ENCODE measurements around the gene CALCA.
A peak's percentile ranks its signal among the peaks of the same experiment; 100 is the strongest.

The CALCA gene, protein sequence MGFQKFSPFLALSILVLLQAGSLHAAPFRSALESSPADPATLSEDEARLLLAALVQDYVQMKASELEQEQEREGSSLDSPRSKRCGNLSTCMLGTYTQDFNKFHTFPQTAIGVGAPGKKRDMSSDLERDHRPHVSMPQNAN

GRCh38 chr11:14971865-14972580 is at the start of gene CALCA:
TSS of gene CALCA (minus strand) at chr11:14972351. CDS start at chr11:14971192, 1,159 bp downstream.
- no peak within 1 kb of the TSS for H3K27ac ChIP-seq
- H3K4me3 ChIP-seq (ENCODE audit: low read depth, low read length): no peak within 1 kb of the TSS

GRCh38 chr11:15016200-15016599 is 44.0 kb upstream of the CALCA start:
- TF ChIP-seq, protein P1, sequence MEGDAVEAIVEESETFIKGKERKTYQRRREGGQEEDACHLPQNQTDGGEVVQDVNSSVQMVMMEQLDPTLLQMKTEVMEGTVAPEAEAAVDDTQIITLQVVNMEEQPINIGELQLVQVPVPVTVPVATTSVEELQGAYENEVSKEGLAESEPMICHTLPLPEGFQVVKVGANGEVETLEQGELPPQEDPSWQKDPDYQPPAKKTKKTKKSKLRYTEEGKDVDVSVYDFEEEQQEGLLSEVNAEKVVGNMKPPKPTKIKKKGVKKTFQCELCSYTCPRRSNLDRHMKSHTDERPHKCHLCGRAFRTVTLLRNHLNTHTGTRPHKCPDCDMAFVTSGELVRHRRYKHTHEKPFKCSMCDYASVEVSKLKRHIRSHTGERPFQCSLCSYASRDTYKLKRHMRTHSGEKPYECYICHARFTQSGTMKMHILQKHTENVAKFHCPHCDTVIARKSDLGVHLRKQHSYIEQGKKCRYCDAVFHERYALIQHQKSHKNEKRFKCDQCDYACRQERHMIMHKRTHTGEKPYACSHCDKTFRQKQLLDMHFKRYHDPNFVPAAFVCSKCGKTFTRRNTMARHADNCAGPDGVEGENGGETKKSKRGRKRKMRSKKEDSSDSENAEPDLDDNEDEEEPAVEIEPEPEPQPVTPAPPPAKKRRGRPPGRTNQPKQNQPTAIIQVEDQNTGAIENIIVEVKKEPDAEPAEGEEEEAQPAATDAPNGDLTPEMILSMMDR (IDR thresholded peaks at IDR 0.05): no peak
- no peaks in the 10 kb centered on the region for H3K9me3 ChIP-seq (ENCODE audit: control insufficient read depth, low read length)
- no peak overlapping the region for H3K27ac ChIP-seq
- no peak overlapping the region for H2AFZ ChIP-seq
- H3K27me3 ChIP-seq (ENCODE audit: control insufficient read depth, insufficient read depth, low read length): no peaks in the 10 kb centered on the region
- no peaks in the 10 kb centered on the region for H3K36me3 ChIP-seq (ENCODE audit: control insufficient read depth, insufficient read depth, low read length)
- no peak overlapping the region for H3K4me3 ChIP-seq (ENCODE audit: low read depth, low read length)
- H3K9ac ChIP-seq: no peak overlapping the region
- H3K79me2 ChIP-seq: no peaks in the 10 kb centered on the region
- no peaks in the 10 kb centered on the region for H3K4me1 ChIP-seq
- no peak overlapping the region for H3K4me2 ChIP-seq (ENCODE audit: low read length)

More at GRCh38 chr11:14971865-14972580, at the start of gene CALCA:
- H3K4me2 ChIP-seq (ENCODE audit: low read length): peak within 1 kb of the TSS; percentile 42
- H3K4me1 ChIP-seq: no peaks in the 10 kb centered on the region
- H2AFZ ChIP-seq: peak within 1 kb of the TSS; percentile 17
- no peak within 1 kb of the TSS for H3K9ac ChIP-seq
- H3K79me2 ChIP-seq: no peaks in the 10 kb centered on the region
- TF ChIP-seq, protein P1 (IDR thresholded peaks at IDR 0.05): no peak
- no peaks in the 10 kb centered on the region for H3K36me3 ChIP-seq (ENCODE audit: control insufficient read depth, insufficient read depth, low read length)
- no peaks in the 10 kb centered on the region for H3K9me3 ChIP-seq (ENCODE audit: control insufficient read depth, low read length)
- no peaks in the 10 kb centered on the region for H3K27me3 ChIP-seq (ENCODE audit: control insufficient read depth, insufficient read depth, low read length)

- Histone ChIP-seq H3K4me3 (ENCODE audit: low read depth, low read length) (no peak overlapping the region), H3K9ac (no peak overlapping the region), H3K27me3 (ENCODE audit: control insufficient read depth, insufficient read depth, low read length) (no peaks in the 10 kb centered on the region), H2AFZ (no peak overlapping the region), H3K79me2 (no peaks in the 10 kb centered on the region), H3K27ac (no peak overlapping the region), H3K4me2 (ENCODE audit: low read length) (no peak overlapping the region), H3K4me1 (no peaks in the 10 kb centered on the region), H3K9me3 (ENCODE audit: control insufficient read depth, low read length) (no peaks in the 10 kb centered on the region), H3K36me3 (ENCODE audit: control insufficient read depth, insufficient read depth, low read length) (no peaks in the 10 kb centered on the region)
- TF ChIP-seq, protein P1 (IDR thresholded peaks at IDR 0.05): no peak
Observed at GRCh38 chr11:15011776-15012345, 39.7 kb upstream of the CALCA start.

- Histone ChIP-seq H3K9ac (no peak overlapping the region), H2AFZ (no peak overlapping the region), H3K4me1 (no peaks in the 10 kb centered on the region), H3K4me2 (ENCODE audit: low read length) (no peak overlapping the region), H3K9me3 (ENCODE audit: control insufficient read depth, low read length) (no peaks in the 10 kb centered on the region), H3K79me2 (no peaks in the 10 kb centered on the region), H3K27me3 (ENCODE audit: control insufficient read depth, insufficient read depth, low read length) (no peaks in the 10 kb centered on the region), H3K27ac (no peak overlapping the region), H3K4me3 (ENCODE audit: low read depth, low read length) (no peak overlapping the region), H3K36me3 (ENCODE audit: control insufficient read depth, insufficient read depth, low read length) (no peaks in the 10 kb centered on the region)
- TF ChIP-seq, protein P1 (IDR thresholded peaks at IDR 0.05): no peak
Observed at GRCh38 chr11:15010865-15011264, 38.7 kb upstream of the CALCA start.
